Dedifferentiated amniotic fluid mesenchymal stem cell (primary cell): ENCODE measurements around the gene PIM3.

Experiments
- DNase-seq: peaks from one replicate; pipeline ENCODE4 v3.0.0-alpha.2; 2016; ENCODE audit errors: extremely low spot score

The PIM3 gene

GRCh38 chr22:50000587-50001387 is 40.2 kb downstream of the PIM3 start:
- DNase-seq = no peak

GRCh38 chr22:50001388-50002231 is 41.0 kb downstream of the PIM3 start:
- DNase-seq = no peak

DNA sequence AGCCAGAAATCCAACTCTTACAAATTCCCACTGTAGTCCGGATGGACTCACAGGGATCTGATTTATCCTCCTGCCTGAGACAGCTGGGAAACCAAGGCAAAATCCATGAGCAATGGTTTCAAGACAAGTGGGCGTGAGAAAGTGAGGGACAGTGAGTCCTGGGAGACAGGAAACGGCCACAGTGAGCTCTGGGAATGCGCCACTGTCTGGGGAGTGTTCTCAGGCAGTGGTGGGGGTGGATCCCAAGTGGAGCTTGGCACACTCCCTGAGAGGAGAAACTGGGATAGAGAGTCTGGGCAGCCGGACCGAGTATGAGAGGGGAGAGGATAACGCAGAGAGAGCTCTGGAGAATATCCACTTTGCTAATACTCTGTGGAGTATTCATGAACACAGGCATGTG is 42.2 kb downstream of the PIM3 start:
- DNase-seq = no peak

DNA sequence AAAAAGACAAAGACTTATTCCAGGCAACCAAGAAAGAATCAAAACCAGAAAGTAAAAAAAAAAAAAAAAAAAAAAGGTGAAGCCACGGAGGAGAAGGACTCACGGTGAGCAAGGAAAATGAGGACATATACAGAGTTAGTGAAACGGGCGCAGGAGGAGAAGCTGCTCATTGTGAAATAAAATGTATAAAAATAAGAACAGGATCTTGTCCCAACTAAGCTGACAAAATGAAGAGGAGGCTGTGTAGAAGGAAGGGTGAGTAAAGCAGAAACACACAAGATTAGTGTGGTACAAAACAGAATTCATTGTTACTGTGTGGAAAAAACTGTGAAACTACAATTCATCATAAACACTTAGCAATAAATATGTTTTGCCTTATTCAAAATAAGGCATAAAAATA is 44.3 kb downstream of the PIM3 start:
- no peak for DNase-seq

GRCh38 chr22:50007057-50007511 is 46.5 kb downstream of the PIM3 start:
- DNase-seq = no peak

- no peak for DNase-seq
Measured at GRCh38 chr22:50008151-50009040, 47.8 kb downstream of the PIM3 start.

- no peak for DNase-seq
Measured at GRCh38 chr22:50009251-50009650, 48.7 kb downstream of the PIM3 start.

DNA sequence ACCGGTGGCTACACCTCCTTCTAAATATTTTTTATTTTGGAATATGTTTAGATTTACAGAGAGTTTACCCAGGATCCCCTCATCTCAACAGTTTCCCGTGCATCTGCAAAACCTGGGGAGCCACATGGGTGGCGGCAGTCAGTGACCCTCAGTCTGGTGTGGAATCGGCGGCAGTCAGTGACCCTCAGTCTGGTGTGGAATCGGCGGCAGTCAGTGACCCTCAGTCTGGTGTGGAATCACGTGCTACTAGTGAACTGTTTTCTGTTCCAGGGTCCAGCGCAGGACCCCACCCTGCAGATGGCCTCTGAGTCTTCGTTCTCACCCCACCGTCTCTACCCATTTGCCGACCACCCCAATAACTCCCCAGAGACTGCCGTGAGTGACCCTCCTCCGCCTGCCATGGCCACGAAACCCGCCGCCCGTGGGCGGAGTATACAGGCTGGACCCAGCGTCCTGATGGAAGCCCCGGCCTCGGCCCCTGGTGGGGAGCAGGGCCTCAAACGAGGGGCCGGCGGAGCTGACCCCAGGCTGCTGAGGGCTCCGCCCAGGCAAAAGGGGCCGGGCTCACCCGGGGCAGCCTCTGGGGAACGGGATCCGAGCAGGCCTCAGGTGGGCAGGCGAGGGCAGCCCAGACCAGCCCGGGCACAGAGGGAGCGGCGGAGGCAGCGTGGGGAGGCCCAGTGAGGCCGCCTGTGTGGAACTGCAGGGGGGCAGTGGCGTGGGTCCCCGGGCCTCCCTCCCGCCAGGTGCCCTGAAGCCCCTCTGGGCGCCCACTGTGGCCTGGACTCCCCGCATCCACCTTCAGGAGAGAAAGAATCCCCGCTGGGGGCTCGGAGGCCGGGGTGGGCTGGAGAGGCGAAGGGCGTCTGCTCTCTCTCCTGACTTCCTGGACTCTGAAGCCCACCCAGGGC is 49.4 kb downstream of the PIM3 start:
- no peak for DNase-seq

DNA sequence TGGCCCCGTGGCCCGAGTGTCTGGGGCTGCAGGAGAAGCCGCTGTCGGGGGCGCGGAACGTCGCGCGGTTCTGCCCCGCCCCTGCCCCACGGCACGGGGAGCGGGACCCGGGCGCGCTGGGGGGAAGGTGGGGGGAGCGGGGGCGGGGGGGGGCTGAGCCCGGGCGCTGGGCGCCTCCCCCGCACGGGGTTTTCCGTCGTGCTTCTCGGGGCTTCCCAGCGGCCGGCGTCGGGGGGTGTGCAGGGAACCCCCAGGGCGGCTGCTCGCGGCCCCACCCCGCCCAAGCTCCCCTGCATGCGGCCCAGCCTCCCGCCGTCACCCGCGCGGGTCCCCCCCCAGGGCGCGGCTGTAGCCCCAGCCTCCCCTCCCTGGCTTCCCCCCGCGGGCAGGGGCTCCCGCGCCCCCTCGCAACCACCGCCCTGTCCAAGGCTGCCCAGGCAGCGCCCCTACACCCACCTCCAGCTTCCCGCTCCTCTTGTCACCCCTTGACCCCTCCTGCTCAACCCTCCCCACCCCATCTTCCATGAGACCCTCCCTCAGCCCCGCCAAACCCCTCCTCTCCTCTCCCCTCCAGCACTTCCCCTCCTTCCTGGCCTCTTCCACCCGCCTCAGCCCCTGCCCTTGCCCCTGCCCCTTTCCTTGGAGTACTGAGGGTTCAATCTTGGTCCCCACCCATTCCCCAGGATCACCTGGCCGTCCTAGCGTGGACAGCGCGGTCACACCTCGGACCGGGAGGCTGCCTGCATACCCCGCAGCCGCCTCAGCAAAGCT is 50.3 kb downstream of the PIM3 start:
- DNase-seq = no peak

GRCh38 chr22:50011447-50012210 is 51.1 kb downstream of the PIM3 start:
- DNase-seq = no peak

- DNase-seq = no peak
Measured at GRCh38 chr22:50012211-50013181, 51.9 kb downstream of the PIM3 start, which contains the start of gene IL17REL. IL17REL (minus strand) TSS chr22:50012765; CDS start chr22:50012646, 119 bp downstream.
